ENCODE data around the gene NPPA. TPM values are rescaled to one million over a fixed set of nuclear protein-coding genes. Genes with fewer than 3 reads are reported as not detected.
"Not testable (repeated sequence)": the region's sequence is repeated elsewhere in the genome, so short reads cannot be mapped to it uniquely, and the experiment has no call there.

Gene NPPA
- total RNA-seq, 4 donors from 2014 or later: 1.7 TPM; not detected in 3

DNA sequence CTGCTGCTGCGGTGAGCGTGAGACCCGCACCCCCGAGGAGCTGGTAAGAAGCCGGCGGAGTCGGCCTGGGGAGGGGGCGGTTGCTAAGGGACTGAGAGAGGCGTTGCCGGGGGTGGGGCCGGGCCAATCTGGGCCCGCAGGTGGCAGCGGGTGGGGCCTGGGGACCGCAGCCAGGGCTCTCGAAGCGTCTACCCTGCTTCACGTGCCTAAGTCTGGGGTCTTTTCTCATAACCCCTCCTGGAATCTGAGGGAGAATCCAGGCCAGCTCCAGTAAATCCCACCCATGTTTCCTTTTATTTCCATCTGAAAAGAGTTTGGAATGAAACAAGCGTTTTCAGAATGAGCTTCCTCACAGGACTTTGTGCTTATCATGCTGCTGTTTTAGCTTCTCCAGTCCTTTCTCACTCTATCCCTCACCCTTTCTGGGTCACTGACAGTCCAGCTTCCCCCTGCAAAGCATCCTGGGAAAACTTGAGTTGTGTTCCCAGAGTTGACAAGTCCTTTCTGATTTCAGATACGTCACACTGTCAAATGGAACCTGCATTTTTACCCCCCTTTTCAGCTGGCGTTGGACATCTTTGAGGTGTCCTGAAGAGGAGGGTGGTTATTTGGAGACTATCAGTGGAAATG lies 41.2 kb downstream of the NPPA start:
- 2% methylated on average over 4 of the region's 20 CpGs for WGBS
- no peak for DNase-seq (ENCODE audit: extremely low spot score)
- Histone ChIP-seq H3K9me3 (no peaks in the 10 kb centered on the region), H3K4me3 (peak overlapping the region; percentile 66 to 90 (median 74)), H3K27ac (replicated peaks in 1 of 4) (peak overlapping the region; percentile 95 to 99 (median 98)), H3K4me1 (peaks cover 35 to 71% (median 69%) of the 10 kb centered on the region in 4 donors), H3K36me3 (peaks cover 8 to 38% (median 15%) of the 10 kb centered on the region in 4 donors), H3K27me3 (no peaks in the 10 kb centered on the region)
- no peak for TF ChIP-seq EP300 (IDR thresholded peaks at IDR 0.05)
- TF ChIP-seq POLR2AphosphoS5 (IDR thresholded peaks at IDR 0.05): peak in 1 of 2 donors; percentile 50
- TF ChIP-seq POLR2A (IDR thresholded peaks at IDR 0.05; ENCODE audit: low read depth): peak; percentile 28
- intact Hi-C loops (cut with DNase I): loop anchor here (5.0 kb wide), 1 partner anchor 149 kb away; no protein-coding TSS in a partner anchor

GRCh38 chr1:11805422-11806306 lies 41.9 kb downstream of the NPPA start, which contains the start of the genes CLCN6 and MTHFR:
CLCN6 (plus strand) TSS chr1:11806191; CDS start chr1:11806263, 72 bp downstream.
MTHFR (minus strand) TSS chr1:11805964; CDS start chr1:11803116, 2,848 bp downstream.
- WGBS: 0% methylated on average over 13 of the region's 72 CpGs
- Histone ChIP-seq H3K9me3 (no peaks in the 10 kb centered on the region), H3K27me3 (no peaks in the 10 kb centered on the region), H3K4me3 (peak within 1 kb of the TSS; percentile 66 to 90 (median 74)), H3K27ac (replicated peaks in 1 of 4) (peak within 1 kb of the TSS; percentile 95 to 99 (median 98)), H3K4me1 (peaks cover 42 to 78% (median 75%) of the 10 kb centered on the region in 4 donors), H3K36me3 (peaks cover 13 to 38% (median 16%) of the 10 kb centered on the region in 4 donors)
- peak; percentile 100 for DNase-seq (ENCODE audit: extremely low spot score)
- TF ChIP-seq POLR2AphosphoS5 (IDR thresholded peaks at IDR 0.05): peak; percentile 98 to 99
- TF ChIP-seq CTCF (IDR thresholded peaks at IDR 0.05): peak in 2 of 3 experiments; percentile 2 to 8
- peak; percentile 14 for TF ChIP-seq EP300 (IDR thresholded peaks at IDR 0.05)
- peak; percentile 85 for TF ChIP-seq POLR2A (IDR thresholded peaks at IDR 0.05; ENCODE audit: low read depth)
- intact Hi-C loops (cut with DNase I): loop anchor here (5.0 kb wide), 1 partner anchor 148 kb away; no protein-coding TSS in a partner anchor

GRCh38 chr1:11804666-11805421 lies 42.7 kb downstream of the NPPA start:
- Histone ChIP-seq H3K4me3 (peak overlapping the region; percentile 66 to 90 (median 74)), H3K27ac (replicated peaks in 1 of 4) (peak overlapping the region; percentile 95 to 99 (median 98)), H3K27me3 (no peaks in the 10 kb centered on the region), H3K36me3 (peaks cover 15 to 38% (median 17%) of the 10 kb centered on the region in 4 donors), H3K9me3 (no peaks in the 10 kb centered on the region), H3K4me1 (peaks cover 46 to 85% (median 75%) of the 10 kb centered on the region in 4 donors)
- intact Hi-C loops (cut with DNase I): loop anchor here (5.0 kb wide), 1 partner anchor 148 kb away; no protein-coding TSS in a partner anchor
- no peak for DNase-seq (ENCODE audit: extremely low spot score)
- peak; percentile 34 for TF ChIP-seq POLR2A (IDR thresholded peaks at IDR 0.05; ENCODE audit: low read depth)
- TF ChIP-seq POLR2AphosphoS5 (IDR thresholded peaks at IDR 0.05): no peak
- WGBS: 3% methylated on average over 17 of the region's 17 CpGs

GRCh38 chr1:11803924-11804665 lies 43.5 kb downstream of the NPPA start:
- 77% methylated on average over 7 of the region's 9 CpGs for WGBS
- Histone ChIP-seq H3K36me3 (peaks cover 9 to 38% (median 23%) of the 10 kb centered on the region in 4 donors), H3K4me3 (peak overlapping the region; percentile 66 to 90 (median 74)), H3K27ac (replicated peaks in 1 of 4) (peak overlapping the region; percentile 95 to 99 (median 98)), H3K4me1 (peaks cover 46 to 81% (median 69%) of the 10 kb centered on the region in 4 donors)
- DNase-seq (ENCODE audit: extremely low spot score); H3K27me3 ChIP-seq; H3K9me3 ChIP-seq; intact Hi-C loops (cut with DNase I): not testable (repeated sequence)

GRCh38 chr1:11802973-11803885 lies 44.4 kb downstream of the NPPA start:
- no peaks in the 10 kb centered on the region for H3K9me3 ChIP-seq
- no peaks in the 10 kb centered on the region for H3K27me3 ChIP-seq
- H3K4me1 ChIP-seq: peaks cover 46 to 73% (median 63%) of the 10 kb centered on the region in 4 donors
- H3K27ac ChIP-seq (replicated peaks in 1 of 4): peak overlapping the region; percentile 95 to 99 (median 98)
- intact Hi-C loops (cut with DNase I): no loop called here
- peaks cover 8 to 42% (median 30%) of the 10 kb centered on the region in 4 donors for H3K36me3 ChIP-seq
- TF ChIP-seq POLR2AphosphoS5 (IDR thresholded peaks at IDR 0.05) (peak; percentile 88 to 92), CTCF (IDR thresholded peaks at IDR 0.05) (no peak), EP300 (IDR thresholded peaks at IDR 0.05) (no peak), POLR2A (IDR thresholded peaks at IDR 0.05; ENCODE audit: low read depth) (peak; percentile 53)
- peak; percentile 99 for DNase-seq (ENCODE audit: extremely low spot score)
- WGBS: 10% methylated on average over 15 of the region's 28 CpGs
- peak overlapping the region; percentile 66 to 90 (median 74) for H3K4me3 ChIP-seq
